H1 (cell line): ENCODE measurements around the gene SLC39A11. TPM values are rescaled to one million over a fixed set of nuclear protein-coding genes. Genes with fewer than 3 reads are reported as not detected.

Experiments
- EZH2 ChIP-seq: fragments of 200-600 bp; sonication (generic); IDR thresholded peaks from 2 replicates; pipeline ENCODE4 v1.7.1; 2012; ENCODE audit warnings: low read depth, mild to moderate bottlenecking, moderate library complexity, low read length, inconsistent platforms; ENCODE audit not compliant: severe bottlenecking
- MAFK ChIP-seq: IDR thresholded peaks from 2 replicates; pipeline ENCODE4 v1.6.1; 2012; ENCODE audit warnings: low read depth, mild to moderate bottlenecking, improper control_type of control experiment, low read length
- SRF ChIP-seq: IDR thresholded peaks from 2 replicates; pipeline ENCODE4 v1.6.1; 2011; ENCODE audit warnings: mild to moderate bottlenecking, low read depth, low read length, moderate library complexity
- polyA plus RNA-seq, 7 experiments: library from polyadenylated mRNA; depleted of rRNA in 3 of 7; stranded (reverse) in 5 of 7; unstranded in 2 of 7; fragments of >200 nt in 5 of 7; fragments of 200-250 nt in 2 of 7; gene quantifications; 1 replicate in 5 of 7; 2 replicates in 1 of 7; 4 replicates in 1 of 7; pipeline versions ENCODE4 v1.2.1 to v1.2.3, GENCODE V29; 2011 to 2013; ENCODE audit warnings: missing spikeins in 2 of 7, mixed read lengths in 2 of 7
- total RNA-seq: library from RNA; stranded (reverse); fragmentation: NEBNext Ultra II Directional; extraction: Animal tissue kit (Norgen Biotek cat#: 25700); gene quantifications from 2 replicates; pipeline ENCODE4 v1.2.1, GENCODE V29; 2021
- TF ChIP-seq, protein P1 (sequence below): IDR thresholded peaks from 2 replicates; pipeline ENCODE4 v1.6.1; 2012; ENCODE audit warnings: inconsistent platforms

Gene SLC39A11
- total and polyA plus RNA-seq, 2 of the 8 experiments (the other 6 are each of a cell fraction or from before 2014, with no cell fraction given) = 12.2 to 19.6 TPM

DNA sequence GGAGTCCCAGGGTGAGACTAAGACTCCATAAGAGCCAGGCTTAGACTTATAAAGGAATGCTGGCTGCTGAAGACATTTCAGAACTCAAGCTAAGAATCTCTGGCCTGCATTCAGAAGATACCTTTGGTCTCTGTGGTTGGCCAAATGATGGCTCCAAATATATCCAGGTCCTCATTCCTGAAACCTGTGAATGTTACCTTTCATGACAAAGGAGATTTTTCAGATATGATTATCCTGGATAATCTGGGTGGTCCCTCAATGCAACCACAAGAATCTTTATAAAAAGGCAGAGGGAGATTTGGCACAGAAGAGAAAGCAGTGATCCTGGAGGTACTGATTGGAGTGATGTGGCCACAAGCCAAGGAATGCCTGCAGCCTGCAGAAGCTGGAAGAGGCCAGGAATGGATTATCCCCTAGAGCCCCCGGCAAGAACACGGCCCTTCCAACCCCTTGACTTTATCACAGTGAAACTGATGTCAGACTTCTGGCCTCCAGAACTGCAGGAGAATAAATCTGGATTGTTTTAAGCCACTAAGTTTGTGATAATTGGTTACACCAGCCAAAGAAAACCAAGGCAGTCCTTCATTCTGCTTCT lies 253.3 kb downstream of the SLC39A11 start (continued):
- TF ChIP-seq EZH2 = no peak
- TF ChIP-seq SRF = no peak
- TF ChIP-seq MAFK = no peak
- TF ChIP-seq, protein P1, sequence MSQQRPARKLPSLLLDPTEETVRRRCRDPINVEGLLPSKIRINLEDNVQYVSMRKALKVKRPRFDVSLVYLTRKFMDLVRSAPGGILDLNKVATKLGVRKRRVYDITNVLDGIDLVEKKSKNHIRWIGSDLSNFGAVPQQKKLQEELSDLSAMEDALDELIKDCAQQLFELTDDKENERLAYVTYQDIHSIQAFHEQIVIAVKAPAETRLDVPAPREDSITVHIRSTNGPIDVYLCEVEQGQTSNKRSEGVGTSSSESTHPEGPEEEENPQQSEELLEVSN = no peak
